K562 (cell line): ENCODE data around the gene TGFB2. TPM values are rescaled to one million over a fixed set of nuclear protein-coding genes. Genes with fewer than 3 reads are reported as not detected.

Experiments used
- ATAC-seq: fragments of 200-7000 bp; cut with Tn5 transposase; 3 replicates; pipeline ENCODE4 v1.9.1; 2020; ENCODE audit warnings: moderate library complexity
- BruUV-seq: library from RNA; stranded (reverse); fragments of 400-500 nt; replicated peaks from 2 replicates; lab custom pipeline; 2021; lab: Mats Ljungman, UMichigan
- CTCF ChIA-PET: fragments of 300-600 bp; formaldehyde crosslinking; extraction: SDS; loops from one replicate; lab custom pipeline; 2021; ENCODE audit warnings: low intra/inter-chr PET ratio; lab: Yijun Ruan, JAX
- POLR2A ChIA-PET: fragments of 300-600, 350-650 bp; sonication (Branson Sonifier 250); formaldehyde crosslinking; extraction: SDS; loops from one replicate; lab custom pipeline; 2021; ENCODE audit warnings: antibody characterized with exemption, inconsistent platforms; lab: Yijun Ruan, JAX
- DNase-seq, 4 experiments: peaks; one replicate each; pipeline versions ENCODE4 v3.0.0 to v3.0.0-alpha.2; 2011 to 2018; ENCODE audit warnings: low spot score in 3 of 4, mixed read lengths in 3 of 4; ENCODE audit errors: extremely low read depth in 1 of 4
- FAIRE-seq: peaks from 2 replicates; lab custom pipeline; 2011; peaks lifted over from hg19 to GRCh38; lab: Jason Lieb, UNC
- H2AFZ ChIP-seq: 2 replicates; pipeline ENCODE4 v1.6.0; 2011; ENCODE audit warnings: low read depth, low read length, control low read depth, inconsistent platforms
- H3K27ac ChIP-seq: fragments of 200-600 bp; 3 replicates; pipeline ENCODE4 v1.8.0; 2011; ENCODE audit warnings: low read depth, mild to moderate bottlenecking, control low read depth, inconsistent platforms, low read length, moderate library complexity, mixed read lengths; ENCODE audit errors: extremely low read depth
- H3K27me3 ChIP-seq, 2 experiments: fragments of 300-600 bp in 1 of 2; 2 replicates in 1 of 2; 3 replicates in 1 of 2; pipeline versions ENCODE4 v1.6.0 to v1.8.0; 2011; ENCODE audit warnings: inconsistent platforms in 2 of 2, low read length in 2 of 2, mild to moderate bottlenecking in 1 of 2, mixed read lengths in 1 of 2, moderate library complexity in 1 of 2; ENCODE audit not compliant: control insufficient read depth in 2 of 2, insufficient read depth in 2 of 2
- H3K36me3 ChIP-seq: fragments of 300-600 bp; 3 replicates; pipeline ENCODE4 v1.8.0; 2011; ENCODE audit warnings: mild to moderate bottlenecking, low read length, inconsistent platforms; ENCODE audit not compliant: control insufficient read depth, insufficient read depth
- H3K4me1 ChIP-seq, 2 experiments: fragments of 200-600 bp in 1 of 2; replicated peaks in 1 of 2; 2 replicates in 1 of 2; 3 replicates in 1 of 2; pipeline versions ENCODE4 v1.5.1 to v1.8.0; 2011; ENCODE audit warnings: inconsistent platforms in 2 of 2, low read length in 2 of 2, mild to moderate bottlenecking in 1 of 2, mixed read lengths in 1 of 2, moderate library complexity in 1 of 2; ENCODE audit not compliant: control insufficient read depth in 2 of 2, insufficient read depth in 2 of 2
- H3K4me2 ChIP-seq: 2 replicates; pipeline ENCODE4 v1.6.1; 2011; ENCODE audit warnings: low read length, control low read depth, inconsistent platforms, mixed read lengths; ENCODE audit not compliant: insufficient read depth
- H3K4me3 ChIP-seq: fragments of 200-600 bp; sonication (generic), shearing (Covaris generic); 2 replicates; pipeline ENCODE4 v1.5.1; 2016; ENCODE audit warnings: control low read depth, inconsistent platforms
- H3K79me2 ChIP-seq: fragments of 200-600 bp; 3 replicates; pipeline ENCODE4 v1.8.0; 2011; ENCODE audit warnings: low read length, inconsistent platforms; ENCODE audit not compliant: control insufficient read depth, insufficient read depth
- H3K9ac ChIP-seq, 2 experiments: 2 replicates each; pipeline versions ENCODE4 v1.6.0 to v1.6.1; 2011; ENCODE audit warnings: low read depth in 2 of 2, low read length in 2 of 2, control low read depth in 1 of 2, inconsistent platforms in 1 of 2, mild to moderate bottlenecking in 1 of 2, mixed read lengths in 1 of 2; ENCODE audit not compliant: insufficient read depth in 1 of 2
- H3K9me1 ChIP-seq: one replicate; pipeline ENCODE4 v1.6.0; 2011; ENCODE audit warnings: inconsistent platforms, mild to moderate bottlenecking, low read length, moderate library complexity; ENCODE audit not compliant: control insufficient read depth, insufficient read depth
- H3K9me3 ChIP-seq: replicated peaks from 2 replicates; pipeline ENCODE4 v1.5.1; 2011; ENCODE audit warnings: low read depth, low read length, inconsistent platforms; ENCODE audit not compliant: control insufficient read depth, insufficient read depth
- H4K20me1 ChIP-seq: replicated peaks from 2 replicates; pipeline ENCODE4 v1.6.1; 2011; ENCODE audit warnings: low read length, inconsistent platforms, mixed read lengths; ENCODE audit not compliant: control insufficient read depth, insufficient read depth
- ATF3 ChIP-seq, 2 experiments: fragments of 450-650 bp in 1 of 2; sonication (generic) in 1 of 2; formaldehyde crosslinking in 1 of 2; IDR thresholded peaks in 1 of 2; conservative IDR thresholded peaks in 1 of 2; 2 replicates each; pipeline versions ENCODE4 v1.6.1 to v1.8.1; 2016 to 2023; ENCODE audit warnings: mild to moderate bottlenecking in 2 of 2, moderate library complexity in 2 of 2, inconsistent platforms in 1 of 2, missing genetic modification reagents in 1 of 2
- BHLHE40 ChIP-seq: IDR thresholded peaks from 2 replicates; pipeline ENCODE4 v1.6.1; 2011; ENCODE audit warnings: low read length, improper control_type of control experiment
- L3MBTL2 ChIP-seq: fragments of 450-650 bp; IDR thresholded peaks from 2 replicates; pipeline ENCODE4 v1.6.1; 2016; ENCODE audit warnings: mild to moderate bottlenecking, moderate library complexity
- SIN3B ChIP-seq: fragments of 450-650 bp; IDR thresholded peaks from 2 replicates; pipeline ENCODE4 v1.6.1; 2017; ENCODE audit warnings: low read depth, mild to moderate bottlenecking, moderate library complexity
- TAF7 ChIP-seq: fragments of 450-650 bp; IDR thresholded peaks from 2 replicates; pipeline ENCODE4 v1.6.1; 2016; ENCODE audit warnings: missing genetic modification characterization, missing compliant biosample characterization
- THRB ChIP-seq: fragments of 450-650 bp; formaldehyde crosslinking; conservative IDR thresholded peaks from 2 replicates; pipeline ENCODE4 v1.4.0; 2022; ENCODE audit warnings: mild to moderate bottlenecking, missing genetic modification characterization
- ZNF124 ChIP-seq: sonication (generic); formaldehyde crosslinking; IDR thresholded peaks from 2 replicates; pipeline ENCODE4 v1.8.1; 2022; ENCODE audit warnings: missing genetic modification reagents
- ZNF217 ChIP-seq: sonication (generic); formaldehyde crosslinking; IDR thresholded peaks from 2 replicates; pipeline ENCODE4 v1.8.0; 2022; ENCODE audit warnings: mild to moderate bottlenecking, missing genetic modification reagents
- WGBS: fragments of 100-300 bp; shearing (Covaris generic); methylation state at CpG from one replicate; pipeline ENCODE4 v1.1.6; 2016; ENCODE audit warnings: low coverage, mixed read lengths; ENCODE audit not compliant: insufficient coverage; ENCODE audit errors: missing lambda C conversion rate; 5-methylcytosine and 5-hydroxymethylcytosine counted together
- in situ Hi-C: fragments of 300-500 bp; cut with MboI; formaldehyde crosslinking; loops from 4 replicates; pipeline ENCODE4 v1.15.0; 2018; ENCODE audit warnings: inconsistent platforms, mixed read lengths
- intact Hi-C: fragments of 100-400 bp; cut with micrococcal nuclease; formaldehyde crosslinking; loops from 2 replicates; pipeline ENCODE4 v1.14.2; 2022
- polyA plus RNA-seq, 8 experiments: library from polyadenylated mRNA; depleted of rRNA in 4 of 8; stranded (reverse) in 5 of 8; unstranded in 3 of 8; fragments of >200 nt; fragmentation: Nextera tagmentation in 2 of 8; fragmentation: Illumina TruSeq in 1 of 8; extraction: Ambion mirVana in 2 of 8; extraction: Trizol in 1 of 8; gene quantifications; 2 replicates each; pipeline versions ENCODE4 v1.2.1 to v1.2.3, GENCODE V29; 2011 to 2014; ENCODE audit warnings: inconsistent platforms in 1 of 8, missing spikeins in 1 of 8
- total RNA-seq, 7 experiments: library from RNA; depleted of rRNA in 6 of 7; stranded (reverse); fragments of >200 nt in 6 of 7; fragmentation: Illumina TruSeq in 2 of 7; extraction: Trizol in 2 of 7; gene quantifications; 2 replicates each; pipeline versions ENCODE4 v1.2.1 to v1.2.3, GENCODE V29; 2011 to 2021; ENCODE audit warnings: low replicate concordance in 1 of 7

TGFB2 gene
- total and polyA plus RNA-seq, 9 of the 15 experiments (the other 6 are each of a cell fraction or from before 2014, with no cell fraction given): 0.03 to 0.41 (median 0.11) TPM; not detected in 3

- ChIA-PET CTCF (no interaction called here), POLR2A (no interaction called here)
- intact Hi-C loops: no loop called here
- WGBS: 0% methylated on average over 9 of the region's 9 CpGs
- TF ChIP-seq BHLHE40 (0 out of 2 replicates have a peak, but pooled peaks have one; percentile 11), ZNF124 (CRISPR knock-in tag) (no peak)
- ATAC-seq (no peak; the same call in 2 of the 3 replicates), FAIRE-seq (no peak), DNase-seq (no peak)
- Histone ChIP-seq H3K9ac (no peak overlapping the region), H3K4me1 (no peaks in the 10 kb centered on the region), H3K9me3 (no peaks in the 10 kb centered on the region), H3K36me3 (no peaks in the 10 kb centered on the region), H4K20me1 (no peaks in the 10 kb centered on the region), H3K4me3 (no peak overlapping the region), H3K4me2 (no peak overlapping the region), H3K9me1 (no peaks in the 10 kb centered on the region), H3K27me3 (peaks cover 5 to 15% of the 10 kb centered on the region in 2 experiments; a peak in 3 of 5 replicates), H2AFZ (no peak overlapping the region), H3K79me2 (no peaks in the 10 kb centered on the region), H3K27ac (no peak overlapping the region)
- in situ Hi-C loops: no loop called here
- no TSS peak for BruUV-seq
Measured at GRCh38 chr1:218408942-218409341, 63.8 kb downstream of the TGFB2 start.

GRCh38 chr1:218409946-218410510 is 64.9 kb downstream of the TGFB2 start:
- ATAC-seq: no peak
- in situ Hi-C loops (no loop called here), intact Hi-C loops (no loop called here)
- Histone ChIP-seq H3K9me3 (no peaks in the 10 kb centered on the region), H3K4me1 (no peaks in the 10 kb centered on the region), H3K9ac (no peak overlapping the region), H3K4me3 (no peak overlapping the region), H3K27ac (no peak overlapping the region), H3K27me3 (peaks cover 5 to 15% of the 10 kb centered on the region in 2 experiments; a peak in 3 of 5 replicates), H3K4me2 (no peak overlapping the region), H4K20me1 (no peaks in the 10 kb centered on the region), H2AFZ (no peak overlapping the region), H3K79me2 (no peaks in the 10 kb centered on the region), H3K36me3 (no peaks in the 10 kb centered on the region), H3K9me1 (no peaks in the 10 kb centered on the region)
- no peak for TF ChIP-seq THRB
- TF ChIP-seq SIN3B: no peak
- TF ChIP-seq ATF3 (IDR thresholded peaks at IDR 0.05): no peak
- no peak for TF ChIP-seq ATF3 (CRISPR knock-in tag; conservative IDR thresholded peaks at IDR 0.05)
- no peak for TF ChIP-seq ZNF217 (CRISPR knock-in tag)
- TF ChIP-seq TAF7 (tag): no peak
- TF ChIP-seq L3MBTL2: no peak
- no TSS peak for BruUV-seq
- ChIA-PET POLR2A (no interaction called here), CTCF (no interaction called here)
- DNase-seq: no peak
- no peak for FAIRE-seq
- 3% methylated on average over 8 of the region's 8 CpGs for WGBS
